K562 (cell line): Measurements from ENCODE around the gene TIGAR. TPM values are rescaled to one million over a fixed set of nuclear protein-coding genes. Genes with fewer than 3 reads are reported as not detected.

Source experiments
- ATAC-seq: fragments of 200-7000 bp; cut with Tn5 transposase; 3 replicates; pipeline ENCODE4 v1.9.1; 2020; ENCODE audit warnings: moderate library complexity
- BruUV-seq: library from RNA; stranded (reverse); fragments of 400-500 nt; replicated peaks from 2 replicates; lab custom pipeline; 2021; lab: Mats Ljungman, UMichigan
- CTCF ChIA-PET: fragments of 300-600 bp; formaldehyde crosslinking; extraction: SDS; loops from one replicate; lab custom pipeline; 2021; ENCODE audit warnings: low intra/inter-chr PET ratio; lab: Yijun Ruan, JAX
- POLR2A ChIA-PET: fragments of 300-600, 350-650 bp; sonication (Branson Sonifier 250); formaldehyde crosslinking; extraction: SDS; loops from one replicate; lab custom pipeline; 2021; ENCODE audit warnings: antibody characterized with exemption, inconsistent platforms; lab: Yijun Ruan, JAX
- DNase-seq, 4 experiments: peaks; one replicate each; pipeline versions ENCODE4 v3.0.0 to v3.0.0-alpha.2; 2011 to 2018; ENCODE audit warnings: low spot score in 3 of 4, mixed read lengths in 3 of 4; ENCODE audit errors: extremely low read depth in 1 of 4
- FAIRE-seq: peaks from 2 replicates; lab custom pipeline; 2011; peaks lifted over from hg19 to GRCh38; lab: Jason Lieb, UNC
- H2AFZ ChIP-seq: 2 replicates; pipeline ENCODE4 v1.6.0; 2011; ENCODE audit warnings: low read depth, low read length, control low read depth, inconsistent platforms
- H3K27ac ChIP-seq: fragments of 200-600 bp; 3 replicates; pipeline ENCODE4 v1.8.0; 2011; ENCODE audit warnings: low read depth, mild to moderate bottlenecking, control low read depth, inconsistent platforms, low read length, moderate library complexity, mixed read lengths; ENCODE audit errors: extremely low read depth
- H3K27me3 ChIP-seq, 2 experiments: fragments of 300-600 bp in 1 of 2; 2 replicates in 1 of 2; 3 replicates in 1 of 2; pipeline versions ENCODE4 v1.6.0 to v1.8.0; 2011; ENCODE audit warnings: inconsistent platforms in 2 of 2, low read length in 2 of 2, mild to moderate bottlenecking in 1 of 2, mixed read lengths in 1 of 2, moderate library complexity in 1 of 2; ENCODE audit not compliant: control insufficient read depth in 2 of 2, insufficient read depth in 2 of 2
- H3K36me3 ChIP-seq: fragments of 300-600 bp; 3 replicates; pipeline ENCODE4 v1.8.0; 2011; ENCODE audit warnings: mild to moderate bottlenecking, low read length, inconsistent platforms; ENCODE audit not compliant: control insufficient read depth, insufficient read depth
- H3K4me1 ChIP-seq, 2 experiments: fragments of 200-600 bp in 1 of 2; replicated peaks in 1 of 2; 2 replicates in 1 of 2; 3 replicates in 1 of 2; pipeline versions ENCODE4 v1.5.1 to v1.8.0; 2011; ENCODE audit warnings: inconsistent platforms in 2 of 2, low read length in 2 of 2, mild to moderate bottlenecking in 1 of 2, mixed read lengths in 1 of 2, moderate library complexity in 1 of 2; ENCODE audit not compliant: control insufficient read depth in 2 of 2, insufficient read depth in 2 of 2
- H3K4me2 ChIP-seq: 2 replicates; pipeline ENCODE4 v1.6.1; 2011; ENCODE audit warnings: low read length, control low read depth, inconsistent platforms, mixed read lengths; ENCODE audit not compliant: insufficient read depth
- H3K4me3 ChIP-seq: fragments of 200-600 bp; sonication (generic), shearing (Covaris generic); 2 replicates; pipeline ENCODE4 v1.5.1; 2016; ENCODE audit warnings: control low read depth, inconsistent platforms
- H3K79me2 ChIP-seq: fragments of 200-600 bp; 3 replicates; pipeline ENCODE4 v1.8.0; 2011; ENCODE audit warnings: low read length, inconsistent platforms; ENCODE audit not compliant: control insufficient read depth, insufficient read depth
- H3K9ac ChIP-seq, 2 experiments: 2 replicates each; pipeline versions ENCODE4 v1.6.0 to v1.6.1; 2011; ENCODE audit warnings: low read depth in 2 of 2, low read length in 2 of 2, control low read depth in 1 of 2, inconsistent platforms in 1 of 2, mild to moderate bottlenecking in 1 of 2, mixed read lengths in 1 of 2; ENCODE audit not compliant: insufficient read depth in 1 of 2
- H3K9me1 ChIP-seq: one replicate; pipeline ENCODE4 v1.6.0; 2011; ENCODE audit warnings: inconsistent platforms, mild to moderate bottlenecking, low read length, moderate library complexity; ENCODE audit not compliant: control insufficient read depth, insufficient read depth
- H3K9me3 ChIP-seq: replicated peaks from 2 replicates; pipeline ENCODE4 v1.5.1; 2011; ENCODE audit warnings: low read depth, low read length, inconsistent platforms; ENCODE audit not compliant: control insufficient read depth, insufficient read depth
- H4K20me1 ChIP-seq: replicated peaks from 2 replicates; pipeline ENCODE4 v1.6.1; 2011; ENCODE audit warnings: low read length, inconsistent platforms, mixed read lengths; ENCODE audit not compliant: control insufficient read depth, insufficient read depth
- ADNP ChIP-seq: fragments of 200-800 bp; sonication (Bioruptor generic); IDR thresholded peaks from 2 replicates; pipeline ENCODE4 v1.6.1; 2016; ENCODE audit warnings: missing genetic modification characterization, missing compliant biosample characterization
- BDP1 ChIP-seq: IDR thresholded peaks from 3 replicates; pipeline ENCODE4 v1.6.1; 2011; ENCODE audit not compliant: insufficient read length, insufficient read depth
- CBFA2T2 ChIP-seq: fragments of 450-650 bp; conservative IDR thresholded peaks from 2 replicates; pipeline ENCODE4 v1.6.1; 2017; ENCODE audit warnings: mild to moderate bottlenecking
- FOXO4 ChIP-seq: fragments of 450-650 bp; formaldehyde crosslinking; IDR thresholded peaks from 2 replicates; pipeline ENCODE4 v1.4.0; 2020; ENCODE audit warnings: mild to moderate bottlenecking, moderate library complexity
- HLTF ChIP-seq: fragments of 450-650 bp; IDR thresholded peaks from 2 replicates; pipeline ENCODE4 v1.6.1; 2016
- JUNB ChIP-seq: fragments of 450-650 bp; formaldehyde crosslinking; conservative IDR thresholded peaks from 2 replicates; pipeline ENCODE4 v1.4.0; 2020; ENCODE audit warnings: mild to moderate bottlenecking
- MAFG ChIP-seq: fragments of 450-650 bp; conservative IDR thresholded peaks from 2 replicates; pipeline ENCODE4 v1.6.1; 2016; ENCODE audit warnings: missing genetic modification characterization, missing compliant biosample characterization
- MCM5 ChIP-seq: fragments of 450-650 bp; IDR thresholded peaks from 2 replicates; pipeline ENCODE4 v1.6.1; 2016; ENCODE audit warnings: low read depth
- MEIS2 ChIP-seq: fragments of 450-650 bp; IDR thresholded peaks from 2 replicates; pipeline ENCODE4 v1.6.1; 2014; ENCODE audit warnings: mild to moderate bottlenecking; ENCODE audit not compliant: partially characterized antibody
- NFRKB ChIP-seq: fragments of 450-650 bp; IDR thresholded peaks from 2 replicates; pipeline ENCODE4 v1.6.1; 2016; ENCODE audit warnings: low read depth
- RBM25 ChIP-seq: fragments of 200-400 bp; formaldehyde crosslinking; IDR thresholded peaks from 2 replicates; pipeline ENCODE4 v1.6.1; 2018; ENCODE audit warnings: low read length, low read depth, moderate library complexity; ENCODE audit not compliant: severe bottlenecking
- SMARCA4 ChIP-seq: fragments of 450-650 bp; IDR thresholded peaks from 2 replicates; pipeline ENCODE4 v1.6.1; 2016
- SNIP1 ChIP-seq: fragments of 450-650 bp; IDR thresholded peaks from 2 replicates; pipeline ENCODE4 v1.7.1; 2017; ENCODE audit warnings: low read depth, mild to moderate bottlenecking
- STAT5B ChIP-seq: fragments of 250-450 bp; sonication (Bioruptor Pico); IDR thresholded peaks from 2 replicates; pipeline ENCODE4 v1.8.0; 2021; ENCODE audit warnings: mild to moderate bottlenecking, inconsistent platforms
- TBP ChIP-seq: optimal IDR thresholded peaks from 2 replicates; pipeline ENCODE3; 2011; ENCODE audit warnings: low read depth, low read length, improper control_type of control experiment
- ZNF644 ChIP-seq: fragments of 200-800 bp; sonication (Bioruptor generic); IDR thresholded peaks from 2 replicates; pipeline ENCODE4 v1.6.1; 2016; ENCODE audit warnings: low read depth, missing genetic modification characterization, missing compliant biosample characterization
- WGBS: fragments of 100-300 bp; shearing (Covaris generic); methylation state at CpG from one replicate; pipeline ENCODE4 v1.1.6; 2016; ENCODE audit warnings: low coverage, mixed read lengths; ENCODE audit not compliant: insufficient coverage; ENCODE audit errors: missing lambda C conversion rate; 5-methylcytosine and 5-hydroxymethylcytosine counted together
- in situ Hi-C: fragments of 300-500 bp; cut with MboI; formaldehyde crosslinking; loops from 4 replicates; pipeline ENCODE4 v1.15.0; 2018; ENCODE audit warnings: inconsistent platforms, mixed read lengths
- intact Hi-C: fragments of 100-400 bp; cut with micrococcal nuclease; formaldehyde crosslinking; loops from 2 replicates; pipeline ENCODE4 v1.14.2; 2022
- polyA plus RNA-seq, 8 experiments: library from polyadenylated mRNA; depleted of rRNA in 4 of 8; stranded (reverse) in 5 of 8; unstranded in 3 of 8; fragments of >200 nt; fragmentation: Nextera tagmentation in 2 of 8; fragmentation: Illumina TruSeq in 1 of 8; extraction: Ambion mirVana in 2 of 8; extraction: Trizol in 1 of 8; gene quantifications; 2 replicates each; pipeline versions ENCODE4 v1.2.1 to v1.2.3, GENCODE V29; 2011 to 2014; ENCODE audit warnings: inconsistent platforms in 1 of 8, missing spikeins in 1 of 8
- total RNA-seq, 7 experiments: library from RNA; depleted of rRNA in 6 of 7; stranded (reverse); fragments of >200 nt in 6 of 7; fragmentation: Illumina TruSeq in 2 of 7; extraction: Trizol in 2 of 7; gene quantifications; 2 replicates each; pipeline versions ENCODE4 v1.2.1 to v1.2.3, GENCODE V29; 2011 to 2021; ENCODE audit warnings: low replicate concordance in 1 of 7

TIGAR gene
- total and polyA plus RNA-seq, 9 of the 15 experiments (the other 6 are each of a cell fraction or from before 2014, with no cell fraction given): 0.11 to 1.0 (median 0.53) TPM; not detected in 2

DNA sequence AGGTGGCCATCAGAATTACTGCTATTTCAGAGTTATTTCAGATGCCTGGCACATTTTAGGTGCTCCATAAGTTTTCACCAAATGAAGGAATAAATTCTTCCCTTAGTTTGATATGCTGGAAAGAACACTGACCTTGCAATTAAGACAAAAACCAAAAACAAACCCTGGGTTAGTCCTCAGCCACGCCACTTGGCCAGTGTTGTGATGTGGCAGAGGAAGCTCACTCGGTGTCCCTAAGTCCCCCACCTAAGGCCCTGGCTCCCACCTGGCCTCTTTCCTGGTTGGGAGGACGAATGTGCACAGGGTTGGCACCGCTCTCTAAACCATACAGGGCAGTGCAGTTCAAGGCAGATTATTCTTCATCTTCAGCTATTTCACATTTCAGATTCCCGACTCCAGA, 72.2 kb downstream of the TIGAR start:
- H4K20me1 ChIP-seq: no peaks in the 10 kb centered on the region
- ChIA-PET POLR2A (no interaction called here), CTCF (no interaction called here)
- no peak overlapping the region for H3K4me2 ChIP-seq
- H3K27ac ChIP-seq: no peak overlapping the region
- H3K9me1 ChIP-seq: no peaks in the 10 kb centered on the region
- H3K79me2 ChIP-seq: no peaks in the 10 kb centered on the region
- no peaks in the 10 kb centered on the region; the same call in 1 of the 2 replicates for H3K9me3 ChIP-seq
- 54% methylated on average over 4 of the region's 5 CpGs for WGBS
- ATAC-seq (no peak), FAIRE-seq (no peak), DNase-seq (no peak)
- no TSS peak for BruUV-seq
- in situ Hi-C loops: no loop called here
- TF ChIP-seq CBFA2T2: no peak
- TF ChIP-seq HLTF: no peak
- TF ChIP-seq BDP1: no peak
- TF ChIP-seq ADNP (tag): no peak
- no peak for TF ChIP-seq TBP
- no peak for TF ChIP-seq NFRKB
- TF ChIP-seq MCM5: no peak
- no peak for TF ChIP-seq SMARCA4
- TF ChIP-seq FOXO4 (CRISPR knock-in tag): no peak
- no peak for TF ChIP-seq RBM25
- TF ChIP-seq MAFG (tag): no peak
- no peak for TF ChIP-seq JUNB (CRISPR knock-in tag)
- TF ChIP-seq MEIS2: no peak
- no peak for TF ChIP-seq STAT5B (CRISPR knock-in tag)
- no peak for TF ChIP-seq ZNF644 (tag)
- no peak for TF ChIP-seq SNIP1
- H3K9ac ChIP-seq: no peak overlapping the region
- no peak overlapping the region for H3K4me3 ChIP-seq
- H3K36me3 ChIP-seq: no peaks in the 10 kb centered on the region
- intact Hi-C loops: no loop called here
- H3K27me3 ChIP-seq: no peaks in the 10 kb centered on the region
- H3K4me1 ChIP-seq: peaks cover 12 to 20% of the 10 kb centered on the region in 2 experiments; a peak in 4 of 5 replicates
- no peak overlapping the region for H2AFZ ChIP-seq
